IPS-NIHi7 (cell line): ENCODE results near the gene KAT2B.
"Not testable (repeated sequence)": the region's sequence is repeated elsewhere in the genome, so short reads cannot be mapped to it uniquely, and the experiment has no call there.

Experiments
- DNase-seq: peaks from one replicate; pipeline ENCODE4 v3.0.0; 2012; ENCODE audit warnings: mixed read lengths; ENCODE audit errors: extremely low spot score

Gene KAT2B

DNA sequence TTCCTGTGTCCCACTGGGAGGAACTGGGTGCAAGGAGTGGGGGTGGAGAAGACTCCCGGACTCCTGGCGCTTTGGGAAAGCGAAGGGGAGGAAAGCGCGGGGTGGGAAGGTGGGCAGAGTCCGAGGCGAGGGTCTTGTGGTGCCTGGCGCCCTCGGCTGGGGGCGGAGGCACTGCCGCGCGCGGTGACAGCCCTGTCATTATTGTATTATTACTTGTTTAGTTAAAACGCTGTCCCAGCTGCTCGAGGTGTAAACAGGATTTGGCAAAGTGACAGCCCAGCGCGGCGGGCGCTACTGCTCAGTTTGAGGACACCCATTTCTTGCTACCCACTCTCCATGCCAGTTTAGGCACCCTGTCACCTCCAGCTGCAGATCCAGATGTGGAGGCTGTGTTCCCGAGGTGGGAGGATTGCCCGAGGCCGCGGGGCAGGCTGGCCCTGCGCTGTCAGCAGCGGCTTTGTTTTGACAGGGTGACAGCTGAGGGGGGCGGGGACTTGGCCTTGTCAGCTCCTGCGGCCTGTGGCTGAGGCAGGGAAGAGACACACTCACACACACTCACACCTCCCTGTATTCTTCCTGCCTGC lies 1.0 kb downstream of the KAT2B start:
- peak; percentile 75 for DNase-seq

DNA sequence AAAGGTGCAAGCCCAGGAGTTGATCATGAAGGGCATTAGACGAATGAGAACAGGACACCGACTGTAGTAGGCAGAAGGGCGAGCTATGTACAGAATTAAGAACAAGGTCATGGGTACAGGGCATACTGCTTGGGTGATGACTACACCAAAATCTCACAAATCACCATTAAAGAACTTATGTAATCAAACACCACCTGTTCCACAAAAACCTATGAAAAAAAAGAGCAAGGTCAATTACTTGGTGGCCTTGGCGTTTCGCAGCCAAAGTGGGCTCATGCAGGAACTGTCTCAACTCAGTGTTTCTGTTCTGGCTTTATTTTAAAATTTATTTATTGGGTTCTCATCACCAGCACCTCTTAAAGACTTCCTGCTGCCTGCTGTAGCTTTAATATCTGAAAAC lies 2.1 kb downstream of the KAT2B start:
- DNase-seq, result no peak

DNA sequence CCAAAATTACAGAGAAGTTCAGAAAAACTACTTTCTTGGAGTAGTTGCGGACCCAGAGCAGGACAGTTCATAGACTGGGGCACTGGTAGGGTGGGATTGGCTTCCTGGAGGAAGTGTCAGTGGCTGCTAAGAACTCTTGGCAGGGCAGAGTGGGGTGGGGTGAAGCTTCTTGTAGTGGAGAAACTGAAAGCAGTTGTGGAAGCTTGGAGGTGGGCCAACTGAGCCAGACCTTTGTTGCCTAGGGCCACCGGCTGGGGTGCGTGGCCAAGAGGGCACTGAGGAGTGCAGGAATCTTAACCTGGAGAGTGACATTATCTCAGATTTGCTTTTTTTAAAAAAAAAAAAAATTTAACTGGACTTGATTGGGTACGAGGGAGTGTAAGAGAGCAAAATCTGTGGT lies 3.1 kb downstream of the KAT2B start:
- DNase-seq, result no peak

- no peak for DNase-seq
Measured at GRCh38 chr3:20043825-20044224, 3.6 kb downstream of the KAT2B start.

- not testable (repeated sequence) for DNase-seq
Measured at GRCh38 chr3:20045141-20045540, 4.9 kb downstream of the KAT2B start.

DNA sequence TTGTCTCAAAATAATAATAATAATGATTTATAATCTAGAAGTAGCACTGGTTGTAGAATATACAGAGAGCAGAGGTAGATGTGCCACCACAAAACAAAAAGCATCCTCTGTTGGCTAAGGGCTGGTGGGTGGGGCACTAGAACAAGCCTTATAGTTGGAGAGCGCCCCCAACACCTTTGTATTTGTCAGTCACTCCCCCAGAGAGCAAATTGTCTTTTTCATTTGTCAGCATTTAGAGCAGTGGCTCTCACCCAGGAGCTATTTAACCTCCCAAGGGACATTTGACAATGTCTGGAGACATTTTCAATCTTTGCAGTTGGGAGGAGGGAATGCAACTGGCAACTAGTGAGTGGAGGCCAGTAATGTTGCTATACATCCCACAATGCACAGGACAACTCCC lies 6.3 kb downstream of the KAT2B start:
- no peak for DNase-seq

- no peak for DNase-seq
Measured at GRCh38 chr3:20047341-20047779, 7.1 kb downstream of the KAT2B start.

DNA sequence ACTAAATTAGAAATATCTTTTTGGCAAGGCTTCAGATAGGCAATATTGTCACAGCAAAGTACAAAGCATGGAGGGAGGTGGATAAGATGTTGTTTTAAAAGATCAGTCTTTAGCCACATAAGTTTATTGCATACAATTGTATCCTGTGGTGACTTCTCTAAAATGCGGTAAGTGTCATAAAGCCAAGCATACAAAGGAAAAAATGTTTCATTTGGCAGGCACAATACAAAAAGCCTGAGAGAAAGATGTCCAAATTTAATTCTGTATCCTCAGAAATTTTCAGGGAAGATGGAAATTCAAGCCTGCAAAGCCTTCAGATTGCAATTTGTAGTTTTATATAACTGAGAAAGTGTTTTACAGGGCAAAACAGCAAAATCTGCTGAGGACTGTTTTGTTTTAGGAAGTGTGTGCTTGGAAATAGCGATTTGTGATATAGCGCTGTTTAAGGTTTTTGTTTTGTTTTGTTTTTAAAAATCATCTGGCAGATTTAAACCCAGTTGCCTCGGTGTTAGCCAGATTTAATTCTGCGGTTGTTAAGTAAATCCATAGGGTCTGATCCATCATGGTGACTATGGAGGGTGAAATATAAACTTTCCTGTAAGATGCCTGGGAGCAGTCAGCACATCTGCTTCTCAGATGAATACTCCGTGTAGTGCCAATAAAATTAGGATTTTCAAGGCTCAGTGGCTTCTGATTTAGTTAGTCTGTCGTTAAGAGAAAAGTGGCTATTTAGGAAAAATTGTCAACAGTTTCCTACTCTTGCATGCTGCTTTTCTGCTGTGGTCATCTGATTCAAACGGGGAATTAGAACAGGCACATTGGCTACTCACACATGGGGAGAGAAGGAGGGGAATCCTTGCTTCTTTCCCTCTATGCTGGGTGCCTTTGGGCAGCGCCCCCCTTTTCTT lies 8.0 kb downstream of the KAT2B start:
- DNase-seq, result no peak

DNA sequence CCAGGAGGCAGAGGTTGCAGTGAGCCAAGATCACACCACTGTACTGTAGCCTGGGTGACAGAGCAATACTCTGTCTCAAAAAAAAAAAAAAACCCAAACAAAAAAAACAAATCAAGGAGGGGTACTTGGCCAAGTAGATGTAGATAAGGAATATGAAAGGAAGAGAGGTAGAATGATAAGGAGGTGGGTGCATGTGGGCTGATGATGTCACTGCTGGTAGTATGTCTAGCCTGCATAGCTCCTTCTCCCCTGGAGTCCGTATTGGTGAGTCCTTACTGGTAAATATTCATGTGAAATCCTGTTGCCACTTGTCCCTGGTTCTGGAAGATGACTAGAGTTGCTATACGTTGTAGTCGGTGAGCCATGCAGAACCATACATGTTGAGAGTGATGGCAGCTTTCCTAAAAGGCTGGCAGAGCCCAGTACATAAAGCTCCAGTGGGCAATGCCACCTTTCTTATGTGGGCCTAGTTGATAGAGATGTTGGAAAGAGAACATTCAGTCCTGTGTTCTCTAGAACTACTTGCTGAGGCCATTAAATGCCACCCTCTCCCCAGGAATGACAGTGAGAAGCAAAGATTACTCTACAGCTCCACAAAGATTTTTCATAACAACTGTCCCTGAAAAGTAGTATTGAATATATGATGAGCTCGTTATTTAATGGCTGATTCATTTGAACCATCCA lies 11.0 kb downstream of the KAT2B start:
- DNase-seq, result no peak

DNA sequence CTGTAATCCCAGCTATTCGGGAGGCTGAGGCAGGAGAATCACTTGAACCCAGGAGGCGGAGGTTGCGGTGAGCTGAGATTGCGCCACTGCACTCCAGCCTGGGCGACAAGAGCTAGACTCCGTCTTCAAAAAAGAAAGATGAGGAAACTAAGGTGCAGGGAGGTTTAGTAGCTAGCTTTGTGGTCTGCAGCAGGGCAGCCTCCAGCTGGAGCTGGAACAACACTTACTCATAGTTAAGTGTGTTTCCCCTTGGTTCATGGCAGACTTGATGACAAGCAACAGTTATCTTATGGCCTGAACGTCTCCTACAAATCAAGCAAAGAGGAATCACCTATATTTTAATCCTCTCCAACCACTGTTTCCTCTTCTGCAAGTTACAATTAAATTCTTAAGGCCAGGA lies 12.6 kb downstream of the KAT2B start:
- DNase-seq, result no peak

- DNase-seq, result no peak
Measured at GRCh38 chr3:20054549-20054987, 14.3 kb downstream of the KAT2B start.

DNA sequence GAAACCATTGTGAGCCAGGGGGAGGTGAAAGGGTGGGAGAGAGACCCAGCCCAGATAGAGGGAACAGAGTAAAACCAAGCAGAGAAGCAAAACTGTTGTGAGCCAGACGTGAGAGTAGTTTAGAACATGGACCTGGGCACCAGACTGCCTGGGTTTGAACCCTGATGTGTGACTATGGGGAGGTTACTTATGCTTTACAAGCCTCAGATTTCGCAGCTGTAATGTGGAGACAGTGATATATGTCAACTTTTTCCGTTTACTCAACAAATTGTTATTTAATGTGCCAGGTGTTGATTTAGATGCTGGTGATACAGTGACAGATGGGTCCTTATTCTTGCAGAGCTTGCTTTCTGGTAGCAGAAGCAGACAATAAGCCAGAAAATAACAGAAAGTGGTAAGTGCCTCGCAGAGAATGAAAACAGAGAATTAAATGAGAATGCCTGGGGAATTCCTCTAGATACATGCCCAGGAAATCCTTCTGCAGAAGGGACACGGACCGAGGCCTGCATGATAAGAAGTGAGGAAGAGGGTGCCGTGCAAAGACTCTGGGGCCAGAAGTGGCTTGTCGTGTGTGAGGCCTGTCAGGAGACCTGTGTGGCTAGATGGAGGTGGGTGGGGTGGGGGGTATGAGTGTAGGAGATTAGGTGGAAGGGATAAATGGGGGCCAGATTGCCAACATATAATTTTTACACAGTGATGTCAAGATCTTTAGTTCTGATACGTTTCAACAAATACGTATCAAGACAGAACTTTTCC lies 15.0 kb downstream of the KAT2B start:
- DNase-seq, result no peak

GRCh38 chr3:20055842-20056241 lies 15.6 kb downstream of the KAT2B start:
- DNase-seq, result no peak

DNA sequence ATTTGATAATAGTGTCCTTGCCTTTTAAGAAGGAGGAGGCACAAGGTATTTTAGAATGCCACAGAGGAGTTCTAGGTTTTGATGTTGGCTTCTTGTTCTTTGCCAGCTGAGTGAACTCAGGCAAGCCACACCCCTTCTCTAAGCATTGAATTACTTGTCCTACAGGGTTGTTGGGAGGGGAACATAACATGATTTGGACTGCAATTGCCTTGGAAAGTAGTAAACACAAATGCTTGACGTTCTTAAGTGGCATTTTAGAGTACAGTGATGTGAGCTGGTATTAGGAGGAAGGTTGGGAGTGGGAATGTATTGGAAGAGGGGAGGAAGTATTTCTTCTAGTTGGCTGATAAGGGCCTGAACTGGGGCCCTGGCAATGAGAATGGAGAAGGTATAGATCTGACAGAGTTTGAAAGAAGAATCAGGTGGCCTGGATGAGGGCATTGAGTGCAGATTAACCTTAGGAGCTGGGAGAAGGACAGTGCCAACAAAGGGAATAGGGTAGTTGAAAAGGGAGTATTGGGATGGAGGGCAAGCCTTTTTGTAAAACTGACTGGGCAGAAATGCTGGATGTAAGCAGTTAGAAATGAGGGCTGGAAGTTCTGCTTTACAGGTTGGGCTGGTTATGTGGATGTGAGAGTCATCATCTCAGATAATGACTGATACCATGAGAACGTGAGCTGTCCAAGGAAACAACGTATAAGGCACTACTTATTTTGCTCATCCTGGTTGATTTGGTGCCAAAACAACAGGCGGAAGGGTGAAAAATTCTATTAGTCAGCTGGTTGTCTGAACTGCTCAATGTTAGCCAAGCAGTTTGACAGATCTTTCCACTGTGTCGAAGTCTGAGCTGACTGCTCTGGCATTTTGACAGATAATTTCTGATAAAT lies 16.7 kb downstream of the KAT2B start:
- DNase-seq, result no peak

DNA sequence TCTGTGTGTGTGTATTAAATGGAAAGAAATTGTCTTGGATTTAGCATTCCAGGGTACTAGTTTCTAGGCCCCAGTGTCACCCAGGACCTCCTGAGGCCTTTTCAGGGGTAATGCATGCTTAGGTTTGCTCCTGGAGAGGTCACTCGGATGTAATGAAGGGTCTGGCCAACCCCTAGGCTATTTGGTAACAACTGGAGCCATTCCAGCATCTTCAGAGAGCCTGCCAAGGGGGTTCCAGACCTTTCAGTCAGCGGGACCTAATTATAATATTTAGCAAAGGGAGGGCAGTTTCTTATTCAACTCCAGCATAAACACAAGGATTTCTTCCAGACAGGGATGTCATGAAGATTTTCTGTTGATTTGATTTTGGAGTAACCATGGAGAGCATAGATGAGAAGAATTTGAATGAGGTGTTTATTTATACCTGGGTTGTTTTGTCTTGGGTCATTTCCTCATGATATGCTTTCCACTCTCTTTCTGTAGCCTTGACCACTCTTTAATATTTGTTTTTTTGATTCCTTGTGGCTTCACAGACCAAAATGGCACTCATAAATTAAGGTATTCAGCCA lies 17.4 kb downstream of the KAT2B start:
- DNase-seq, result no peak

- DNase-seq, result no peak
Measured at GRCh38 chr3:20059929-20060328, 19.7 kb downstream of the KAT2B start.

DNA sequence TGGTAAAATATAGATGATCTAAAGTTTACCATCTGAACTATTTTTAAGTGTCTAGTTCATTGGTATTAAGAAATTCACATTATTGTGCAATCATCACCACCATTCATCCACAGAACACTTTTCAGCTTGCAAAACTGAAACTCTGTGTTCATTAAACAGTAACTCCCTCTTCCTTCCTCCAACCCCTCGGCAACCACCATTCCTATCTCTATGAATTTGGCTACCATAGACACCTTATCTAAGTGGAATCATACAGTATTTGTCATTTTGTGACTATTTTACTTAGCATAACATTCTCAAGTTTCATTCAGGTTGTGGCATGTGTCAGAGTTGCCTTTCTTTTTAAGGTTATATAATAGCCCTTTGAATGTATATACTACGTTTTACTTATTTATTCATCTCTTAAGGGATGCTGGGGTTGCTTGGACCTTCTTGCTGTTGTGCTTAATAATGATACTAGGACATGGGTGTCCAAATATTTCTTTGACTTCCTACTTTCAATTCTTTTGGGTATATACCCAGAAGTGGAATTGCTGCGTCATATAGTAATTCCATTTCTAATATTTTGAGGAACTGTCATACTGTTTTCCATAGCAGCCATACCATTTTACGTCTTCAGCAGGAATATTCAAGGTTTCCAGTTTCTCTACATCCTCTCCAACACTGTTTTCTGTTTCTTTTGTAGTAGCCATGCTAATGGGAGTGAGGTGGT lies 20.9 kb downstream of the KAT2B start:
- no peak for DNase-seq

DNA sequence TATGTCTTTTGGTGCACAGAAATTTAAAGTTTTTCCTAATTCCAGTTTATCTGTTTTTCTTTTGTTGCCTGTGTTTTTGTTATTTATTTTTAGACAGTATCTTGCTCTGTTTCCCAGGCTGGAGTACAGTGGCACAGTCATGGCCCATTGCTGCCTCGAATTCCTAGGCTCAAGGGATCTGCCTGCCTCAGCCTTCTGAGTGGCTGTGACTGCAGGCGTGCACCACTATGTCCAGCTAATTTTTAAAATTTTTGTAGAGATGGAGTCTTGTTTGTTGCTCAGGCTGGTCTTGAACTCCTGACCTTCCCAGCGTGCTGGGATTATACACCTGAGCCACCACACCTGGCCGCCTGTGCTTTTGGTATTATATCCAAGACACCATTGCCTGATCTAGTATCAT lies 22.8 kb downstream of the KAT2B start:
- DNase-seq, result no peak

GRCh38 chr3:20064387-20064786 lies 24.1 kb downstream of the KAT2B start:
- DNase-seq, result no peak
